OCI-LY7 (cell line): Measurements from ENCODE around the gene NDC1. TPM values are rescaled to one million over a fixed set of nuclear protein-coding genes. Genes with fewer than 3 reads are reported as not detected.
A peak's percentile ranks its signal among the peaks of the same experiment; 100 is the strongest.

Source experiments
- BruUV-seq: library from RNA; stranded (reverse); fragments of 400-500 nt; replicated peaks from 2 replicates; lab custom pipeline; 2021; lab: Mats Ljungman, UMichigan
- CTCF ChIA-PET: fragments of 300-600 bp; sonication (Branson Sonifier 250); formaldehyde crosslinking; loops from one replicate; lab custom pipeline; 2022; ENCODE audit warnings: antibody characterized with exemption; ENCODE audit not compliant: unreplicated experiment; lab: Charles Lee
- POLR2A ChIA-PET: fragments of 300-600 bp; sonication (Branson Sonifier 250); formaldehyde crosslinking; loops from one replicate; lab custom pipeline; 2022; ENCODE audit warnings: antibody characterized with exemption; lab: Charles Lee
- DNase-seq: peaks from one replicate; pipeline ENCODE4 v3.0.0-alpha.2; 2015; ENCODE audit warnings: low spot score
- H2AFZ ChIP-seq: fragments of 200-600 bp; sonication (generic), shearing (Covaris generic); 2 replicates; pipeline ENCODE4 v1.6.1; 2014; ENCODE audit warnings: mild to moderate bottlenecking, antibody characterized with exemption, low read length, moderate library complexity
- H3K27ac ChIP-seq: fragments of 200-600 bp; sonication (generic); 2 replicates; pipeline ENCODE4 v1.5.1; 2014; ENCODE audit warnings: mixed run types, low read depth, mild to moderate bottlenecking, moderate library complexity, low read length, inconsistent platforms; ENCODE audit not compliant: poor library complexity, severe bottlenecking
- H3K36me3 ChIP-seq: fragments of 200-600 bp; sonication (generic); 2 replicates; pipeline ENCODE4 v1.6.1; 2014; ENCODE audit warnings: mild to moderate bottlenecking, antibody characterized with exemption, low read length, moderate library complexity, mixed read lengths; ENCODE audit not compliant: insufficient read depth
- H3K4me1 ChIP-seq: fragments of 200-600 bp; sonication (generic); 2 replicates; pipeline ENCODE4 v1.5.1; 2014; ENCODE audit warnings: mild to moderate bottlenecking, low read length; ENCODE audit not compliant: insufficient read depth, poor library complexity, severe bottlenecking
- H3K4me2 ChIP-seq: fragments of 200-600 bp; sonication (generic); 2 replicates; pipeline ENCODE4 v1.6.1; 2014; ENCODE audit warnings: mild to moderate bottlenecking, low read length
- H3K4me3 ChIP-seq: fragments of 200-600 bp; sonication (generic); 2 replicates; pipeline ENCODE4 v1.5.1; 2014; ENCODE audit warnings: mild to moderate bottlenecking, low read depth, low read length; ENCODE audit not compliant: poor library complexity, severe bottlenecking
- H3K79me2 ChIP-seq: fragments of 200-600 bp; sonication (generic); 2 replicates; pipeline ENCODE4 v1.6.1; 2016; ENCODE audit warnings: low read depth, mild to moderate bottlenecking, low read length, moderate library complexity, mixed read lengths; ENCODE audit not compliant: insufficient read depth
- H3K9me2 ChIP-seq: fragments of 200-600 bp; sonication (generic); 2 replicates; pipeline ENCODE4 v1.6.1; 2016; ENCODE audit warnings: mild to moderate bottlenecking, low read length, mixed read lengths; ENCODE audit not compliant: insufficient read depth
- H3K9me3 ChIP-seq: fragments of 200-600 bp; sonication (generic); 2 replicates; pipeline ENCODE4 v1.6.1; 2014; ENCODE audit warnings: mild to moderate bottlenecking, mixed run types, low read length, mixed read lengths
- H4K20me1 ChIP-seq: fragments of 200-600 bp; sonication (generic); 2 replicates; pipeline ENCODE4 v1.6.1; 2014; ENCODE audit warnings: mild to moderate bottlenecking, antibody characterized with exemption, low read length, moderate library complexity, mixed read lengths; ENCODE audit not compliant: insufficient read depth
- CTCF ChIP-seq: fragments of 200-600 bp; sonication (generic); conservative IDR thresholded peaks from 2 replicates; pipeline ENCODE4 v1.5.1; 2014; ENCODE audit warnings: mild to moderate bottlenecking, antibody characterized with exemption, low read length, moderate library complexity, mixed read lengths
- EZH2phosphoT487 ChIP-seq: fragments of 200-600 bp; sonication (generic); IDR thresholded peaks from 2 replicates; pipeline ENCODE4 v1.6.1; 2018; ENCODE audit warnings: low read depth, borderline replicate concordance, mild to moderate bottlenecking, mixed run types, antibody characterized with exemption, low read length, moderate library complexity, mixed read lengths
- intact Hi-C: fragments of 100-400 bp; cut with micrococcal nuclease; formaldehyde crosslinking; loops from one replicate; pipeline ENCODE4 v1.10.0; 2022; ENCODE audit not compliant: unreplicated experiment
- total RNA-seq, 2 experiments: library from RNA; depleted of rRNA in 1 of 2; stranded (reverse); fragments of >200 nt in 1 of 2; shearing (Covaris generic) in 1 of 2; gene quantifications; 2 replicates each; pipeline ENCODE4 v1.2.3, GENCODE V29; 2014 to 2022

The NDC1 gene
- total RNA-seq, 2 experiments from 2014 or later, result 51.8 to 71.5 TPM

GRCh38 chr1:53871221-53871620, 33.1 kb upstream of the NDC1 start:
- no peak for DNase-seq
- H2AFZ ChIP-seq, result no peak overlapping the region
- no peak overlapping the region for H3K4me3 ChIP-seq
- BruUV-seq, result no TSS peak
- H3K4me1 ChIP-seq, result peaks cover 8% of the 10 kb centered on the region
- H3K79me2 ChIP-seq, result no peaks in the 10 kb centered on the region
- H3K4me2 ChIP-seq, result no peak overlapping the region
- H3K9me2 ChIP-seq, result no peaks in the 10 kb centered on the region
- peaks cover 12% of the 10 kb centered on the region; the same call in 1 of the 2 replicates for H3K36me3 ChIP-seq
- intact Hi-C loops, result no loop called here
- H3K9me3 ChIP-seq, result no peaks in the 10 kb centered on the region
- H3K27ac ChIP-seq, result no peak overlapping the region
- ChIA-PET CTCF (interaction anchor here (0.6 kb wide), 1 partner anchor 88 kb away, joined by 4 read pairs; no protein-coding TSS in a partner anchor), POLR2A (interaction anchor here (0.8 to 1.3 kb wide), 2 partner anchors 14 to 21 kb away, joined by 4 to 5 read pairs; no protein-coding TSS in a partner anchor)
- no peaks in the 10 kb centered on the region for H4K20me1 ChIP-seq
- TF ChIP-seq CTCF, result no peak
- no peak for TF ChIP-seq EZH2phosphoT487

GRCh38 chr1:53869454-53870117, 31.5 kb upstream of the NDC1 start:
- H4K20me1 ChIP-seq, result no peaks in the 10 kb centered on the region
- intact Hi-C loops, result loop anchor here (10.0 kb wide), 1 partner anchor 195 kb away; no protein-coding TSS in a partner anchor

More at GRCh38 chr1:53869454-53870117, 31.5 kb upstream of the NDC1 start:
- H3K4me3 ChIP-seq, result no peak overlapping the region
- DNase-seq, result peak; percentile 72
- no TSS peak for BruUV-seq
- no peaks in the 10 kb centered on the region for H3K9me2 ChIP-seq
- H2AFZ ChIP-seq, result no peak overlapping the region; the same call in 1 of the 2 replicates
- POLR2A ChIA-PET, result interaction anchor here (0.7 to 1.5 kb wide), 6 partner anchors 9 to 240 kb away, joined by 3 to 7 read pairs (median 4); partner anchors contain the start of gene IFT25
- no peaks in the 10 kb centered on the region for H3K9me3 ChIP-seq
- no peak overlapping the region for H3K27ac ChIP-seq
- CTCF ChIA-PET, result no interaction called here
- no peak for TF ChIP-seq CTCF
- TF ChIP-seq EZH2phosphoT487, result no peak
- no peaks in the 10 kb centered on the region for H3K79me2 ChIP-seq
- peak overlapping the region; percentile 46 for H3K4me2 ChIP-seq
- H3K4me1 ChIP-seq, result peaks cover 8% of the 10 kb centered on the region
- peaks cover 12% of the 10 kb centered on the region; the same call in 1 of the 2 replicates for H3K36me3 ChIP-seq
